NCI-H187 treated with DMSO at 0.1 percent for 48 hours (cell line): ENCODE data around the gene TRPV4.
"Not testable (repeated sequence)": the region's sequence is repeated elsewhere in the genome, so short reads cannot be mapped to it uniquely, and the experiment has no call there.

Source experiments
- DNase-seq: peaks from one replicate; lab custom pipeline; 2025; lab: John Stamatoyannopoulos, UW

TRPV4 gene

DNA sequence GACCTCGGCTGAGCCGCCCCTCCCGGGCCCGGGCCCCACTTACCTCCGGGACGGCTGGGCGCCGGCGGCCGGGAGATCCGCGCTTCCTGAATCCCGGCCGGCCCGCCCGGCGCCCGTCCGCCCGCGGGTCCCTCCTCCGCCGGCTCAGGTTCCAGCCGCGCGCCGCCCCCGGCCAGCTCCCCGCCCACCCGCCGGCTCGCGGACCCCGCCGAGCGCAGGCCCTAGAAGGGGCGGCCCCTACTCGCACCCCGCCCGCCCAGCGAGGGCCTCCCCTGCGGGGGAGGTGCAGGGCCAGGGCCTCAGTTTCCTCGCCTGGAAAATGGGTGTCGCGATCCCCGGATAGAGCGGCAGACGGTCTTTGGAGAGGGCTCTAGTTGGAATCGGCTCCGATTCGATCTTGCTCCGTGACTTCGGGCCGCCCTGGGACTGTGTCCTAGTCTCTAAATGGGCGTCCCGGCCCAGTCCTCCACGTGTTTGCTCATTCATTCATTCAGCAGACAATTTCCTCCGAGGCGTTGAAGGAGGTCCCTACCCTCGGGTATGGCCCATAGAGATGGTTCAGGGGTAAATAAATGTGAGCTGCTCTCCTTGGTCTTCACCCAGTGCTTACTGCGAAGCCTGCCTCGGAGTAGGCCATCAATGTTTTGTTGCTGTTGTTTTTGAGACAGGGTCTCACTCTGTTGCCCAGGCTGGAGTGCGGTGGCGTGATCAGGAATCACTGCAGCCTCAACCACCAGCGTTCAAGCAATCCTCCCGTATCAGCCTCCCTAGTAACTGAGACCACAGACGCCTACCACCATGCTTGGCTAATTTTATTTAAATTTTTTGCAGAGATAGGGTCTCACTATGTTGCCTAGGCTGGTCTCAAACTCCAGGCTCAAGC is at the start of gene TRPV4:
TSS of gene TRPV4 (minus strand) at position 92 of the 883 bp plus-strand sequence. CDS start 18,602 bp downstream, outside the sequence.
- DNase-seq, result no peak

- DNase-seq, result no peak
Observed at GRCh38 chr12:109881752-109882151, 48.6 kb upstream of the TRPV4 start.

- no peak for DNase-seq
Observed at GRCh38 chr12:109880938-109881337, 47.7 kb upstream of the TRPV4 start.

DNA sequence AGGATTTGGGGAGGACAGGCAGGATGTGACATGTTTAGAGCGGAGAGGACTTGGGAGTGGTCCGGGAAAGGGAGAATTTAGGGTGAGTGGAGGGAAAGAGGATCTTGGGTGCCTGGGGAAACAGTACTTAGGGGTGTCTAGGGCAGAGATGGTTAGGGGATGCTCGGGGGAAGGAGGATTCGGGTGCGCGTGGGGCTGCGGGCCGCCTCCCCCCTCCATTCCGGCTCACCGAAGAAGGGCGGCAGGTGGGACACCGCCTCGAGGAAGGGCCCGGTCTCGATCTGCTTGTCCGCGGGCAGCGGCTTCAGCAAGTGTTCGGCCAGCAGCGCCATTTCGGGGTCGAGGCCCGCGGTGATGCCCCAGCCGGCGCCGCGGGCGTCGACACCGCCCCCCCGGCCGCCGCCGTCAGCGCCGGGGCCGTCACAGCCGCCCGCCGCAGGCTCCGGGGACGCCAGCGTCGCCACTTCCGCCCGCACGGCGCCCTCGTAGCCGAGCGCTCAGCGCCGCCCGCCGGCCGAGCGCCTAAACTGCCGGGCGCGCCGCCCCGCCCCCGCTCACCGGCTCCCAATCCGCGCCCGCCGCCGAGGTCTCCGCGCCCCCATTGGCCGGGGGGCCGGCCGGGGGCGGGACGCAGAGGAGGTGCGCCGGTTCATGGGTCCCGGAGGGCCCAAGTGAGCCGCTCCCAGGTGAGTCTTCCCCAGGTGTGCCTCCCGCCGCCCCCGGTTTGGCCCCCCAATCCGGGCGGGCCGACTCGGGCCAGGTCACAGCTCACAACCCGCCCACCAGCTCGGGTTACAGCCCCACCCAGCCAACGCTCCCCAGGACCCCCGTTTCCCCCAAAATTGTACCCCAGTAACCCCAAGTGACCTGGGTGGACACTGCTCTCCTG is 47.1 kb upstream of the TRPV4 start, which contains the start of gene GLTP:
TSS of gene GLTP (minus strand) at position 499 of the 889 bp plus-strand sequence. CDS start at position 332, 167 bp downstream.
- DNase-seq, result peak; percentile 31

GRCh38 chr12:109879351-109880042 is 46.3 kb upstream of the TRPV4 start:
- no peak for DNase-seq

GRCh38 chr12:109878749-109879148 is 45.6 kb upstream of the TRPV4 start:
- DNase-seq, result no peak

DNA sequence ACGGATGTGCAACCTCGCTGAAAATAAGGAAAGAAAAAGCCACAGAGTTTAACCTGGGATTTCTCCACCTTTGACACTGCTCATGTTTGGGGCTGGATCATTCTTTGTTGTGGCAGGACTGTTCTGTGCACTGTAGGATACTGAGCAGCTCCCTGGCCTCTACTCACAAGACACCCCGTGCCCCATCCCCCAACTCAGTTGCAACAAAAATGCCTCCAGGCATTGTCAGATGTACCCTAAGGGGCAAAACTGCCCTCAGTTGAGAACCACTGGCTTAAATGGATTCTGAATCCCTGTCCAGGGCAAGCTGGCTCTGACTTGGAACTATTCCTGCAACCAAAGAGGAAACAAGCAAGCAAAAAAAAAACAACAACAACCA is 45.0 kb upstream of the TRPV4 start:
- DNase-seq, result no peak

DNA sequence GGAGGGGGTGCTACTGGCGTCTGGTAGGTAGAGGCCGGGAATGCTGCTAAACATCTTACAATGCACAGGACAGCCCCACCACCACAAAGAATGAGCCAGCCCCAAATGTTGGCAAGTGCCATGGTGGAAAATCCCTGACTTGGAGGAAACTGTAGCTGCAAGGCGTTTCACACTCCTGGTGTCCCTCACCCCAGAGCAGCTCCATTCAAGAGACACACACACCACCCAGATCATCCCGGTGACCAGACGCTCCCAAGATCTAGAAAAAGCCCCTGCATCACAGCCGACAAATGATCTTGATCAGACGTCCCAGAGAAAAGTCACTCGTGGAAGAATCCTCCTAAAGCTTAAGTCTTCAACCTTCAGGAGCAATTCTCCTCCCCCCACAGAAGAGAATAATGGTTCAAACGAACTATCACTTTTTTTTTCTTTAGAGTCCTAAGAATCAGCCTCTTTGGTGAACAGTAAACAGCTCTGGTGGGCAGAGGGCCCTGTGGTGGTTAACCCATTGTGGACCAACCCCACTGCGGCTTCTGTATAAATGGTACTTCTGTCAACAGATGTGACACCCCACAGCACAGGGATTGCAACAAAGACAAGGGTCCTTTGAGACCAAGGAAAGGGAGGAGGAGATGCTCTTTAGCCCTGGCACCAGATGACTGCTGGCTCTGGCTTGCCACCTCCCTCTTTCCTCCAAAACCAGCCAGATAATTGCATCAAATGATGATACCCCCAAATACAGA is 44.5 kb upstream of the TRPV4 start:
- no peak for DNase-seq

DNA sequence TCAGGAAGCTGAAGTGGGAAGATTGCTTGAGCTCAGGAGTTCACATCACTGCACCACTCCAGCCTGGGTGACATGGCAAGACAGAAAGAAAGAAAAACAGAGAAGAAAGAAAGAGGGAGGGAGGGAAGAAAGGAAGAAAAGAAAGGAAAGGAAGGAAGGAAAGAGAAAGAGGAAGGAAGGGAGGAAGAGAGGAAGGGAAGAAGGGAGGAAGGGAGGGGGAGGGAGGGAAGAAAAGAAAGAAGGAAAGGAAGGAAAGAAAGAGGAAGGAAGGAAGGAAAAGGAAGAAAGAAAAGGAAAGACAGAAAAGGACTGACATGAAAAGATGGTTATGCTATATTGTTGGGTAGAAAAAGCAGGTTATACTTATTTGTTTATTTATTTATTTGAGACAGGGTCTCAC is 43.2 kb upstream of the TRPV4 start:
- no peak for DNase-seq

DNA sequence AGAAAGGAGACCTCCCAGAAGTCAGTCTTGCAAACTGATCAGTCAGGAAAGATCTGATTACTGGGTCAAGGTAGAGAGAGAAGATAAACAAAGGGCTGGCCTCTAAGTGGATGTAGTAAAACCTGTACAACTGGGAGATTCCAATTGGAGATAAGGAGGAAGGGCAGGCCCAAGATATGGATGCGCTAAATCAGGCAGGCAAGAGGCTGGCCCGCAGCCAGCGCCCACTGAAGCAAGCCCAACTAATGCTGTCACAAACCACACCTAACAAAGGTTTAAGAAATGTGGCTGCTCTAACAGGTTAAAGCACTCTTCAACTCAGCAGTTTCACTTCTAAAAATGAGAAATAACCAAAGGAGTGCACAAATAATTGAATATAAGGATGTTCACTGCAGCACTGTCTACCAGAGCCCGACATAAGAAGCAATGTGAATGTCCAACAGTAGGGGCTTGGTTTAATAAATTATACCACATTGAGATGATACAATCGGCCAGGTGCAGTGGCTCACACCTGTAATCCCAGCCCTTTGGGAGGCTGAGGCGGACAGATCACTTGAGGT is 42.5 kb upstream of the TRPV4 start:
- peak; percentile 64 for DNase-seq

GRCh38 chr12:109873653-109874052 is 40.5 kb upstream of the TRPV4 start:
- DNase-seq, result no peak

DNA sequence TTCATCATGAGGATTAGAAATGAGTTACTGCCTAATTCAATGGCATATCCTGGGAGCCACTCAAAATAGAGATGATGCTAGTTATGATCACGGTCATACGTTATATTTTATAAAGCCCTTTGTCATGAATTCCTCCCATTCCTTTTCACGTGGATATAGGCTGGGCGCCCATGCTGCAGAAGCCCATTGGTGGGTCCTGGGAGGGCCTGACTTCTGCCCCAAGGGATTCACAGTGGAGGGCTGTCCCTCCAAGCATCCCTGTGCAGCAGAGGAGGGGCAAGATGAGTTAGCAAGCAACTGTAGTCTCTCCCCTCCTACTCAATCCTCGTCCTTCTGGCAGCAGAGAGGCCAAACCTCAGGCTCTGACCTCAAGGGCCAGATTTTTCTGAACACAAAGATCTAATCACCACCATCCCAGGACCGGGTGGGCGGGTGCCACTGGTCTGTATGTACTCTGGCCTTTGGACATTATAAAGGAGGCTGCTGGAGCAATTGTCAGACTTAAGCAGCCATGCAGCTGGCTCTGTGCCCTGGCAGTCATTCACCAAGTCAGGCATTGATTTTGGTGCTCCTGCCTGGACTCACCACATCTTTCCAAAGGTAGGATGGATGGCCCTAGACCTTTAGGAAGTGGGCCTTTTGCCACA is 38.6 kb upstream of the TRPV4 start:
- no peak for DNase-seq

- no peak for DNase-seq
Observed at GRCh38 chr12:109870648-109871047, 37.5 kb upstream of the TRPV4 start.

- no peak for DNase-seq
Observed at GRCh38 chr12:109868182-109869051, 35.2 kb upstream of the TRPV4 start.

- no peak for DNase-seq
Observed at GRCh38 chr12:109864916-109865315, 31.7 kb upstream of the TRPV4 start.

DNA sequence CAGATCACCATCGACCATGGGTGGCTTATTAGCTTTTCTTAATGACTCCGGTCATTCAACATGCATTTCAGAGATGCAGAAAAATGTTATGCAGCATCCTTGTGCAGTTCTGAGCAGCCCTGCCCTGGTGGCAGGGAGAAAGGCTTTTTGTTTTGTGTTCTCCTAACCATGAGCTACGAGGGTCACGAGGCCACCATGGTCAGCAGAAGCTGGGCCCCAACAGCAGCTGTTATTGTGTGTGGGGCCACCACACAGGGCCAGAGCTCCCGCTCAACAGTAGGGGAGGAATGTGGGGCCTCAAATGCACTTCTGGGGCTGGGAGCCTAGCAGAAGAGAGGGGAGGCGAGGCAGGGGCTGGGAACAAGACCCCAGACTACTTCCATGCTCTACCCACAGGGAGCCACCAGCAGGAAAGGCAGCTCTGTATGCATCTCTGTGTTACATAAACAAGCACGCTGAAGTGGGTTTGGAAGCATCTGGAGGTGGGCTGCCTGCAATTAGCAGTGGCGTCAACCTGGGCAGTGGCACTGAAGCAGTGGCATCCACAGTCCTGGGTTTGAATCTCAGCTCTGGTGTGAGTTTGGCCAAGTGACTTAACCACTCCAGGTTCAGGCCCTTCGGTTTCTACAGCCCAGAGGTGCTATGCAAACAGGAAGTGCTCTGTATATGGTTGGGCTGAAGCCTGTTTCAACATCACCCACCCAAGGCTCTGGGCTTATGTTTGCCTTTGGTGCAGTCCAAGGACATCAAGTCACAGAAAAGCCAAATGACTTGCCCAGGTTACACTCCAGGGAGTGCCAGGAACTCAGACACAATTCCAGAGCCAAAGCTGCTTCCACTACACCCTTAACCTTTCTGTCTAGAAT is 30.9 kb upstream of the TRPV4 start:
- DNase-seq, result no peak

GRCh38 chr12:109862491-109862890 is 29.3 kb upstream of the TRPV4 start:
- not testable (repeated sequence) for DNase-seq

GRCh38 chr12:109861689-109862314 is 28.6 kb upstream of the TRPV4 start:
- no peak for DNase-seq
